22Rv1 (cell line): ENCODE data around the gene TEKT5.

Experiments used
- ZFX ChIP-seq: fragments of 450-650 bp; IDR thresholded peaks from 2 replicates; pipeline ENCODE4 v1.6.1; 2017; ENCODE audit warnings: antibody characterized with exemption, borderline replicate concordance
- TF ChIP-seq, protein P1 (sequence below): fragments of 450-650 bp; IDR thresholded peaks from 2 replicates; pipeline ENCODE4 v1.5.1; 2017; ENCODE audit warnings: mild to moderate bottlenecking

- TF ChIP-seq, protein P1, sequence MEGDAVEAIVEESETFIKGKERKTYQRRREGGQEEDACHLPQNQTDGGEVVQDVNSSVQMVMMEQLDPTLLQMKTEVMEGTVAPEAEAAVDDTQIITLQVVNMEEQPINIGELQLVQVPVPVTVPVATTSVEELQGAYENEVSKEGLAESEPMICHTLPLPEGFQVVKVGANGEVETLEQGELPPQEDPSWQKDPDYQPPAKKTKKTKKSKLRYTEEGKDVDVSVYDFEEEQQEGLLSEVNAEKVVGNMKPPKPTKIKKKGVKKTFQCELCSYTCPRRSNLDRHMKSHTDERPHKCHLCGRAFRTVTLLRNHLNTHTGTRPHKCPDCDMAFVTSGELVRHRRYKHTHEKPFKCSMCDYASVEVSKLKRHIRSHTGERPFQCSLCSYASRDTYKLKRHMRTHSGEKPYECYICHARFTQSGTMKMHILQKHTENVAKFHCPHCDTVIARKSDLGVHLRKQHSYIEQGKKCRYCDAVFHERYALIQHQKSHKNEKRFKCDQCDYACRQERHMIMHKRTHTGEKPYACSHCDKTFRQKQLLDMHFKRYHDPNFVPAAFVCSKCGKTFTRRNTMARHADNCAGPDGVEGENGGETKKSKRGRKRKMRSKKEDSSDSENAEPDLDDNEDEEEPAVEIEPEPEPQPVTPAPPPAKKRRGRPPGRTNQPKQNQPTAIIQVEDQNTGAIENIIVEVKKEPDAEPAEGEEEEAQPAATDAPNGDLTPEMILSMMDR = no peak
- TF ChIP-seq ZFX = no peak
Measured at GRCh38 chr16:10738231-10739077, 43.7 kb upstream of the TEKT5 start.
